Measurements from ENCODE around the gene PANX3.
"Not testable (repeated sequence)": the region's sequence is repeated elsewhere in the genome, so short reads cannot be mapped to it uniquely, and the experiment has no call there.

Gene PANX3

GRCh38 chr11:124592627-124593026 lies 18.6 kb upstream of the PANX3 start:
- Histone ChIP-seq H3K27me3 (ENCODE audit: control insufficient read depth in 1 of 2, insufficient read depth in 2 of 2, low read length in 2 of 2) (no peaks in the 10 kb centered on the region), H3K4me3 (ENCODE audit: low read depth in 1 of 2, low read length in 2 of 2) (no peak overlapping the region), H3K9me3 (ENCODE audit: low read length) (no peaks in the 10 kb centered on the region), H3K9ac (ENCODE audit: low read length) (no peak overlapping the region), H3K27ac (ENCODE audit: low read depth, low read length) (no peak overlapping the region), H3K36me3 (ENCODE audit: insufficient read depth, low read length) (no peaks in the 10 kb centered on the region), H3K4me1 (ENCODE audit: insufficient read depth, low read length) (no peaks in the 10 kb centered on the region)

GRCh38 chr11:124595302-124595701 lies 15.9 kb upstream of the PANX3 start:
- Histone ChIP-seq H3K9me3 (ENCODE audit: low read length) (no peaks in the 10 kb centered on the region), H3K27me3 (ENCODE audit: control insufficient read depth in 1 of 2, insufficient read depth in 2 of 2, low read length in 2 of 2) (no peaks in the 10 kb centered on the region), H3K27ac (ENCODE audit: low read depth, low read length) (no peak overlapping the region), H3K4me1 (ENCODE audit: insufficient read depth, low read length) (no peaks in the 10 kb centered on the region), H3K9ac (ENCODE audit: low read length) (no peak overlapping the region), H3K36me3 (ENCODE audit: insufficient read depth, low read length) (no peaks in the 10 kb centered on the region), H3K4me3 (ENCODE audit: low read depth in 1 of 2, low read length in 2 of 2) (no peak overlapping the region)

- no peak overlapping the region for H3K27ac ChIP-seq (ENCODE audit: low read depth, low read length)
These were observed 13.6 kb upstream of the PANX3 start for GRCh38 chr11:124597626-124598025.

GRCh38 chr11:124600621-124601320 lies 10.5 kb upstream of the PANX3 start:
- H3K4me1 ChIP-seq (ENCODE audit: insufficient read depth, low read length) = no peaks in the 10 kb centered on the region
- no peak overlapping the region for H3K9ac ChIP-seq (ENCODE audit: low read length)
- H3K36me3 ChIP-seq (ENCODE audit: insufficient read depth, low read length) = no peaks in the 10 kb centered on the region
- H3K9me3 ChIP-seq (ENCODE audit: low read length) = no peaks in the 10 kb centered on the region
- no peak overlapping the region for H3K4me3 ChIP-seq (ENCODE audit: low read depth in 1 of 2, low read length in 2 of 2)
- H3K27me3 ChIP-seq (ENCODE audit: control insufficient read depth in 1 of 2, insufficient read depth in 2 of 2, low read length in 2 of 2) = no peaks in the 10 kb centered on the region
- no peak overlapping the region for H3K27ac ChIP-seq (ENCODE audit: low read depth, low read length)

More at GRCh38 chr11:124597626-124598025, 13.6 kb upstream of the PANX3 start:
- Histone ChIP-seq H3K9me3 (ENCODE audit: low read length) (no peaks in the 10 kb centered on the region), H3K4me1 (ENCODE audit: insufficient read depth, low read length) (no peaks in the 10 kb centered on the region), H3K36me3 (ENCODE audit: insufficient read depth, low read length) (no peaks in the 10 kb centered on the region), H3K27me3 (ENCODE audit: control insufficient read depth in 1 of 2, insufficient read depth in 2 of 2, low read length in 2 of 2) (no peaks in the 10 kb centered on the region), H3K4me3 (ENCODE audit: low read depth in 1 of 2, low read length in 2 of 2) (no peak overlapping the region), H3K9ac (ENCODE audit: low read length) (no peak overlapping the region)

- Histone ChIP-seq H3K4me3 (ENCODE audit: low read depth in 1 of 2, low read length in 2 of 2) (no peak overlapping the region), H3K27me3 (ENCODE audit: control insufficient read depth in 1 of 2, insufficient read depth in 2 of 2, low read length in 2 of 2) (no peaks in the 10 kb centered on the region), H3K9me3 (ENCODE audit: low read length) (no peaks in the 10 kb centered on the region), H3K36me3 (ENCODE audit: insufficient read depth, low read length) (no peaks in the 10 kb centered on the region), H3K27ac (ENCODE audit: low read depth, low read length) (no peak overlapping the region), H3K4me1 (ENCODE audit: insufficient read depth, low read length) (no peaks in the 10 kb centered on the region), H3K9ac (ENCODE audit: low read length) (no peak overlapping the region)
These were observed 9.0 kb upstream of the PANX3 start for GRCh38 chr11:124602193-124602592.

- H3K36me3 ChIP-seq (ENCODE audit: insufficient read depth, low read length); H3K9ac ChIP-seq (ENCODE audit: low read length): not testable (repeated sequence)
These were observed 8.5 kb upstream of the PANX3 start for GRCh38 chr11:124602723-124603122.

GRCh38 chr11:124605719-124606118 lies 5.5 kb upstream of the PANX3 start:
- no peaks in the 10 kb centered on the region for H3K27me3 ChIP-seq (ENCODE audit: control insufficient read depth in 1 of 2, insufficient read depth in 2 of 2, low read length in 2 of 2)

More at GRCh38 chr11:124602723-124603122, 8.5 kb upstream of the PANX3 start:
- not testable (repeated sequence) for H3K4me3 ChIP-seq (ENCODE audit: low read depth in 1 of 2, low read length in 2 of 2); H3K27ac ChIP-seq (ENCODE audit: low read depth, low read length); H3K4me1 ChIP-seq (ENCODE audit: insufficient read depth, low read length); H3K27me3 ChIP-seq (ENCODE audit: control insufficient read depth in 1 of 2, insufficient read depth in 2 of 2, low read length in 2 of 2); H3K9me3 ChIP-seq (ENCODE audit: low read length)

GRCh38 chr11:124608147-124608546 lies 3.1 kb upstream of the PANX3 start:
- H3K9ac ChIP-seq (ENCODE audit: low read length) = no peak overlapping the region
- no peaks in the 10 kb centered on the region for H3K9me3 ChIP-seq (ENCODE audit: low read length)
- H3K36me3 ChIP-seq (ENCODE audit: insufficient read depth, low read length) = no peaks in the 10 kb centered on the region
- H3K27me3 ChIP-seq (ENCODE audit: control insufficient read depth in 1 of 2, insufficient read depth in 2 of 2, low read length in 2 of 2) = no peaks in the 10 kb centered on the region
- no peak overlapping the region for H3K27ac ChIP-seq (ENCODE audit: low read depth, low read length)
- no peak overlapping the region for H3K4me3 ChIP-seq (ENCODE audit: low read depth in 1 of 2, low read length in 2 of 2)
- no peaks in the 10 kb centered on the region for H3K4me1 ChIP-seq (ENCODE audit: insufficient read depth, low read length)

More at GRCh38 chr11:124605719-124606118, 5.5 kb upstream of the PANX3 start:
- H3K9me3 ChIP-seq (ENCODE audit: low read length) = no peaks in the 10 kb centered on the region
- H3K4me1 ChIP-seq (ENCODE audit: insufficient read depth, low read length) = no peaks in the 10 kb centered on the region
- no peak overlapping the region for H3K4me3 ChIP-seq (ENCODE audit: low read depth in 1 of 2, low read length in 2 of 2)
- no peaks in the 10 kb centered on the region for H3K36me3 ChIP-seq (ENCODE audit: insufficient read depth, low read length)
- no peak overlapping the region for H3K27ac ChIP-seq (ENCODE audit: low read depth, low read length)
- H3K9ac ChIP-seq (ENCODE audit: low read length) = no peak overlapping the region

- Histone ChIP-seq H3K9ac (ENCODE audit: low read length) (no peak overlapping the region), H3K27ac (ENCODE audit: low read depth, low read length) (no peak overlapping the region), H3K4me3 (ENCODE audit: low read depth in 1 of 2, low read length in 2 of 2) (no peak overlapping the region), H3K4me1 (ENCODE audit: insufficient read depth, low read length) (no peaks in the 10 kb centered on the region), H3K36me3 (ENCODE audit: insufficient read depth, low read length) (no peaks in the 10 kb centered on the region), H3K9me3 (ENCODE audit: low read length) (no peaks in the 10 kb centered on the region), H3K27me3 (ENCODE audit: control insufficient read depth in 1 of 2, insufficient read depth in 2 of 2, low read length in 2 of 2) (no peaks in the 10 kb centered on the region)
These were observed 933 bp upstream of the PANX3 start for GRCh38 chr11:124610295-124610694.

- H3K36me3 ChIP-seq (ENCODE audit: insufficient read depth, low read length) = no peaks in the 10 kb centered on the region
- H3K4me1 ChIP-seq (ENCODE audit: insufficient read depth, low read length) = no peaks in the 10 kb centered on the region
- no peaks in the 10 kb centered on the region for H3K27me3 ChIP-seq (ENCODE audit: control insufficient read depth in 1 of 2, insufficient read depth in 2 of 2, low read length in 2 of 2)
- H3K4me3 ChIP-seq (ENCODE audit: low read depth in 1 of 2, low read length in 2 of 2) = no peak overlapping the region
- no peak overlapping the region for H3K9ac ChIP-seq (ENCODE audit: low read length)
- no peak overlapping the region for H3K27ac ChIP-seq (ENCODE audit: low read depth, low read length)
- no peaks in the 10 kb centered on the region for H3K9me3 ChIP-seq (ENCODE audit: low read length)
These were observed 817 bp downstream of the PANX3 start for GRCh38 chr11:124612045-124612444.

- H3K9me3 ChIP-seq (ENCODE audit: low read length) = no peaks in the 10 kb centered on the region
- H3K27ac ChIP-seq (ENCODE audit: low read depth, low read length) = no peak overlapping the region
- no peak overlapping the region for H3K9ac ChIP-seq (ENCODE audit: low read length)
- H3K4me3 ChIP-seq (ENCODE audit: low read depth in 1 of 2, low read length in 2 of 2) = no peak overlapping the region
- H3K27me3 ChIP-seq (ENCODE audit: control insufficient read depth in 1 of 2, insufficient read depth in 2 of 2, low read length in 2 of 2) = no peaks in the 10 kb centered on the region
- no peaks in the 10 kb centered on the region for H3K4me1 ChIP-seq (ENCODE audit: insufficient read depth, low read length)
- H3K36me3 ChIP-seq (ENCODE audit: insufficient read depth, low read length) = no peaks in the 10 kb centered on the region
These were observed 1.5 kb downstream of the PANX3 start for GRCh38 chr11:124612567-124613246.

GRCh38 chr11:124618863-124619262 lies 7.6 kb downstream of the PANX3 start:
- Histone ChIP-seq H3K9me3 (ENCODE audit: low read length) (no peaks in the 10 kb centered on the region), H3K9ac (ENCODE audit: low read length) (no peak overlapping the region), H3K27ac (ENCODE audit: low read depth, low read length) (no peak overlapping the region), H3K4me1 (ENCODE audit: insufficient read depth, low read length) (peaks cover 12% of the 10 kb centered on the region), H3K36me3 (ENCODE audit: insufficient read depth, low read length) (no peaks in the 10 kb centered on the region), H3K4me3 (ENCODE audit: low read depth in 1 of 2, low read length in 2 of 2) (no peak overlapping the region), H3K27me3 (ENCODE audit: control insufficient read depth in 1 of 2, insufficient read depth in 2 of 2, low read length in 2 of 2) (no peaks in the 10 kb centered on the region)
